Karpas-422 (cell line): ENCODE results near the gene SAV1. TPM values are rescaled to one million over a fixed set of nuclear protein-coding genes. Genes with fewer than 3 reads are reported as not detected.

Experiments used
- DNase-seq: peaks from one replicate; pipeline ENCODE4 v3.0.0-alpha.2; 2015
- H2AFZ ChIP-seq: fragments of 200-600 bp; sonication (generic); 2 replicates; pipeline ENCODE4 v1.6.1; 2014; ENCODE audit warnings: antibody characterized with exemption, low read length, mixed read lengths
- H3K27ac ChIP-seq: fragments of 200-600 bp; sonication (generic); 2 replicates; pipeline ENCODE4 v1.5.1; 2014; ENCODE audit warnings: mild to moderate bottlenecking, low read length, moderate library complexity
- H3K27me3 ChIP-seq: fragments of 200-600 bp; sonication (generic); 2 replicates; pipeline ENCODE4 v1.6.1; 2014; ENCODE audit warnings: low read length, mixed read lengths
- H3K36me3 ChIP-seq: fragments of 200-600 bp; sonication (generic); 2 replicates; pipeline ENCODE4 v1.6.1; 2014; ENCODE audit warnings: low read length, mixed read lengths; ENCODE audit not compliant: insufficient read depth
- H3K4me1 ChIP-seq: fragments of 200-600 bp; sonication (generic); 2 replicates; pipeline ENCODE4 v1.6.1; 2014; ENCODE audit warnings: mild to moderate bottlenecking, low read length, mixed read lengths
- H3K4me2 ChIP-seq: fragments of 200-600 bp; sonication (generic); 2 replicates; pipeline ENCODE4 v1.6.1; 2014; ENCODE audit warnings: low read length, low read depth, mild to moderate bottlenecking; ENCODE audit not compliant: poor library complexity, severe bottlenecking
- H3K4me3 ChIP-seq: fragments of 200-600 bp; sonication (generic); 2 replicates; pipeline ENCODE4 v1.5.1; 2014; ENCODE audit warnings: mild to moderate bottlenecking, antibody characterized with exemption, low read length, mixed read lengths
- H3K79me2 ChIP-seq: fragments of 200-600 bp; sonication (generic); 2 replicates; pipeline ENCODE4 v1.6.1; 2014; ENCODE audit warnings: mild to moderate bottlenecking, low read length, mixed read lengths
- H3K9ac ChIP-seq: fragments of 200-600 bp; sonication (generic); 2 replicates; pipeline ENCODE4 v1.6.0; 2014; ENCODE audit warnings: low read length
- H3K9me2 ChIP-seq: fragments of 200-600 bp; sonication (generic), shearing (Covaris generic); replicated peaks from 2 replicates; pipeline ENCODE4 v1.6.0; 2014; ENCODE audit warnings: mild to moderate bottlenecking, low read length, moderate library complexity; ENCODE audit not compliant: insufficient read depth
- H3K9me3 ChIP-seq: fragments of 300-700, 200-600 bp; sonication (generic); 2 replicates; pipeline ENCODE4 v1.6.1; 2014; ENCODE audit warnings: low read length, mixed read lengths
- H4K20me1 ChIP-seq: fragments of 200-600 bp; sonication (generic); 2 replicates; pipeline ENCODE4 v1.6.1; 2014; ENCODE audit warnings: mild to moderate bottlenecking, antibody characterized with exemption, low read length, low read depth; ENCODE audit not compliant: insufficient read depth
- total RNA-seq: library from RNA; depleted of rRNA; stranded (reverse); fragments of >200 nt; shearing (Covaris generic); gene quantifications from 2 replicates; pipeline ENCODE4 v1.2.3, GENCODE V29; 2014; ENCODE audit warnings: low replicate concordance

The SAV1 gene
- total RNA-seq, 1 experiment from 2014 or later = 22.0 TPM

- 0 out of 2 replicates have a peak, but pooled peaks cover 2% of the 10 kb centered on the region for H3K27me3 ChIP-seq
These were observed 55.3 kb downstream of the SAV1 start for GRCh38 chr14:50612806-50613205.

DNA sequence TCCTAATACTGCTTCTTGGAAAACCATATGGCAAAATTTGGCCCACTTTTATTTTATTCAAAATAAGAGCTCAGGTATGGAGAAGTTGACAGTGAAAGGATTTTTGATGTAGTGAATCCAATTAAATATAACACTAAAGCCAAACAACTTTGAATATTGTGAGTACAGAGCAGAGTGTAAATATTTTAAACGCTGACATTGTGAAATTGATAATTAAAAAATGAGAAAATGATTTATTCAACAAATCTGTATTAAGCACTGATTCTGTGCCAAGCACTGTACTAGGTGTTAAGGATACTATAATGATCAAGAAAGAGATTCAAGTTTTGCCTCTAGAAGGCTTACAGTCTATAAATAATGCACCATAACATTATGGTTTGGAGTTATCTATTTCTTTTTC is 57.6 kb downstream of the SAV1 start:
- Histone ChIP-seq H3K4me1 (peaks cover 11% of the 10 kb centered on the region), H3K4me3 (no peak overlapping the region), H3K79me2 (no peaks in the 10 kb centered on the region), H3K4me2 (no peak overlapping the region), H4K20me1 (no peaks in the 10 kb centered on the region), H3K36me3 (no peaks in the 10 kb centered on the region), H3K9me3 (no peaks in the 10 kb centered on the region), H2AFZ (no peak overlapping the region), H3K27me3 (no peaks in the 10 kb centered on the region), H3K9ac (no peak overlapping the region), H3K27ac (no peak overlapping the region), H3K9me2 (no peaks in the 10 kb centered on the region)
- DNase-seq = no peak

More at GRCh38 chr14:50612806-50613205, 55.3 kb downstream of the SAV1 start:
- Histone ChIP-seq H3K79me2 (no peaks in the 10 kb centered on the region), H3K4me3 (no peak overlapping the region), H4K20me1 (no peaks in the 10 kb centered on the region), H3K4me1 (peaks cover 11% of the 10 kb centered on the region), H3K9ac (no peak overlapping the region), H3K9me2 (no peaks in the 10 kb centered on the region), H3K4me2 (no peak overlapping the region), H2AFZ (no peak overlapping the region), H3K9me3 (no peaks in the 10 kb centered on the region), H3K27ac (no peak overlapping the region), H3K36me3 (no peaks in the 10 kb centered on the region)
- no peak for DNase-seq

DNA sequence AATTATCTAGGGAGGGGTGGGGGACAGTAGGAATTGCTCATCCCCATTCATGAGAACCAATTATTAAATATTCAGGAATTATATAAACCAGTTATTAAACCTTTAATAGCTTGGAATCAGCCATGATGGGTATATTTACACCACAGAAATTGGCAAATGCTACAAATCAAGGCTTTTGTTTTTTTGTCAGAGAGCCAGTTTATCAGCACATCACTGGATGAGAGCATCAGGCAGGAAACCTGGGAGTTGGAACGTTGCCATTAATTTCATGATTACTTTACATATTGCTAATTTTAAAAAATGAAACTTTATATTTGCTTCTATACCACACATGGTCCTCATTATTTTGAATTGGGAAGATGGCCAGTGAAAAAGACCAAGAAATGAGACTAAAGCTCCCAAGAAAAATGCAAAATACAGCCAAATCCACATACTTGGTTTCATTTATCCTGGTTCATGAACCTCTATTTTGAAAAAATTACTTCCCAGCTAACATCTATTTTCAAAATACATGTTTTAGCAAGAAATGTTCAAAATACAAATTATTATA is 59.7 kb downstream of the SAV1 start:
- H3K9me2 ChIP-seq = no peaks in the 10 kb centered on the region
- no peaks in the 10 kb centered on the region for H3K27me3 ChIP-seq
- H3K9me3 ChIP-seq = no peaks in the 10 kb centered on the region
- no peak overlapping the region for H3K9ac ChIP-seq
- no peak overlapping the region for H3K4me3 ChIP-seq
- no peak for DNase-seq
- H3K79me2 ChIP-seq = no peaks in the 10 kb centered on the region
- H3K4me2 ChIP-seq = no peak overlapping the region
- no peaks in the 10 kb centered on the region for H4K20me1 ChIP-seq
- H3K4me1 ChIP-seq = peaks cover 4% of the 10 kb centered on the region; the same call in 1 of the 2 replicates
- no peak overlapping the region for H2AFZ ChIP-seq
- H3K27ac ChIP-seq = no peak overlapping the region
- H3K36me3 ChIP-seq = no peaks in the 10 kb centered on the region

DNA sequence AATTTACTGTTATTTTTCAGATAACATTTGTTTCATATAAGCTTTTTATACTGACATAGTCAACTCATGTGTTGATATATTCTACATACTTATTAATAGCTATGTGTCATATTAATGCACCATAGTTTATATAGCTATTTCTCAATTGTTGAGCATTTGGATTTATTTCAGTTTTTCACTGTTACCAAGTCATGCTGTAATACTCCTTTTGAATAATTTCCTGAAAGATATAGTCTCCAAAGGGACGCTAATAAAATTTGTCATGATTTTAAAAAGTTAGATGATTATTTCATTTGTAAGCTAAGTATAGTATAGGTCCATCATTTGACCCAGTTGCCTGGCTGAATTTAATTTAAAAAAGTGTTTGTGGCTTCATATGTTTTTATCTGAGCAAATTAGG is 60.3 kb downstream of the SAV1 start:
- no peak overlapping the region for H3K4me2 ChIP-seq
- H3K9ac ChIP-seq = no peak overlapping the region
- no peaks in the 10 kb centered on the region for H3K9me2 ChIP-seq

GRCh38 chr14:50607181-50607580 is 60.9 kb downstream of the SAV1 start:
- Histone ChIP-seq H3K4me2 (no peak overlapping the region), H3K9me2 (no peaks in the 10 kb centered on the region), H3K4me1 (peaks cover 4% of the 10 kb centered on the region; the same call in 1 of the 2 replicates), H3K79me2 (no peaks in the 10 kb centered on the region), H3K27me3 (no peaks in the 10 kb centered on the region), H4K20me1 (no peaks in the 10 kb centered on the region), H3K9me3 (no peaks in the 10 kb centered on the region), H3K4me3 (no peak overlapping the region), H3K27ac (no peak overlapping the region), H3K9ac (no peak overlapping the region), H3K36me3 (no peaks in the 10 kb centered on the region), H2AFZ (no peak overlapping the region)
- DNase-seq = no peak

More for the DNA sequence above, 60.3 kb downstream of the SAV1 start:
- Histone ChIP-seq H3K27ac (no peak overlapping the region), H3K4me1 (peaks cover 4% of the 10 kb centered on the region; the same call in 1 of the 2 replicates), H3K27me3 (no peaks in the 10 kb centered on the region), H3K9me3 (no peaks in the 10 kb centered on the region), H3K36me3 (no peaks in the 10 kb centered on the region), H4K20me1 (no peaks in the 10 kb centered on the region), H2AFZ (no peak overlapping the region), H3K79me2 (no peaks in the 10 kb centered on the region), H3K4me3 (no peak overlapping the region)
- DNase-seq = no peak

- Histone ChIP-seq H3K27me3 (no peaks in the 10 kb centered on the region), H3K36me3 (no peaks in the 10 kb centered on the region), H3K4me3 (no peak overlapping the region), H3K79me2 (no peaks in the 10 kb centered on the region), H3K9me2 (no peaks in the 10 kb centered on the region), H3K9ac (no peak overlapping the region), H2AFZ (no peak overlapping the region), H3K27ac (no peak overlapping the region), H3K9me3 (no peaks in the 10 kb centered on the region), H4K20me1 (no peaks in the 10 kb centered on the region), H3K4me2 (no peak overlapping the region), H3K4me1 (peaks cover 4% of the 10 kb centered on the region; the same call in 1 of the 2 replicates)
- DNase-seq = no peak
These were observed 61.6 kb downstream of the SAV1 start for GRCh38 chr14:50606468-50606867.

DNA sequence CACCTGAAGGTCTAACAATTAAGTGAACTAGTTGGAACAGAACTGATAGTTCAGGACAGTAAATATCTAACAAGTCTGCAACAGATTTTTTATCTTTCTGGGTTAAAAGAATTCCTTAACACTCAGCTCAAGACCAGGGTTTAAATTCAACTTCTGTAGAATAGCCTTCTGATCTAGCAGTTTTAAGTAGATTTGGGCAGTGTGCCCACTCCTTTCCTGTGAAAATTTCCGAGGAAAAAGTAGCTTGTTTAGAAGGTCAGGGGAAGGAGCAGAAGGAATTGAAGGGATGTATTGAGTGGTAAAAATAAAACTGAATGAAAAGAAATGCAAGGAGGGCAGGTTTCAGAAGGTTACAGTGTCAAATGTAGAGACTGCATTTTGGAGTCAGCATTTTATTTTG is 62.3 kb downstream of the SAV1 start:
- no peaks in the 10 kb centered on the region for H4K20me1 ChIP-seq
- H3K4me3 ChIP-seq = no peak overlapping the region
- no peaks in the 10 kb centered on the region for H3K79me2 ChIP-seq
- H3K9ac ChIP-seq = no peak overlapping the region
- no peak overlapping the region for H2AFZ ChIP-seq
- H3K27me3 ChIP-seq = no peaks in the 10 kb centered on the region
- no peaks in the 10 kb centered on the region for H3K9me3 ChIP-seq
- H3K36me3 ChIP-seq = no peaks in the 10 kb centered on the region
- no peak for DNase-seq
- no peaks in the 10 kb centered on the region for H3K9me2 ChIP-seq
- H3K4me2 ChIP-seq = no peak overlapping the region
- no peak overlapping the region for H3K27ac ChIP-seq
- peaks cover 4% of the 10 kb centered on the region; the same call in 1 of the 2 replicates for H3K4me1 ChIP-seq

DNA sequence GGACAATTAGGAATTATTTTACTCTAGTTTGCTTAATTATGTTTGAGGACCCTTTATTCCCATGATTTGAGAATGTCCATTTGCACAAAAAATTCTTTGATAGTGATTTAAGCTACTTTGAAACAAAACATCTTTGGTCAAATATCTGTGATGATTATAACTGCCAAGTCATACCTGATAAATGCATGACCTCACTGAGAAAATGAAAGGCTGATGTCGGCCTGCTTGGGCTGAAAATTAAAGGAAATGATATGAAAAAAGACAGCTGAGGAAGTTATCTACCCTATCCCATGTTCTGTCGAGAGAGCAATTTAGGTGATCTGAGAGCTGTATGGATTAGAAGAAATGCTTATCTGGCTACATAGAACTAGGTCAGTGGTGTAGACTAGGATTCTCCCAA is 64.5 kb downstream of the SAV1 start:
- Histone ChIP-seq H3K4me1 (peaks cover 4% of the 10 kb centered on the region; the same call in 1 of the 2 replicates), H3K27me3 (no peaks in the 10 kb centered on the region), H4K20me1 (no peaks in the 10 kb centered on the region), H3K9ac (no peak overlapping the region), H3K79me2 (no peaks in the 10 kb centered on the region), H2AFZ (no peak overlapping the region), H3K9me2 (no peaks in the 10 kb centered on the region), H3K4me2 (no peak overlapping the region), H3K27ac (no peak overlapping the region), H3K9me3 (no peaks in the 10 kb centered on the region), H3K36me3 (no peaks in the 10 kb centered on the region), H3K4me3 (no peak overlapping the region)
- no peak for DNase-seq
